ENCODE measurements around the gene TACC2. TPM values are rescaled to one million over a fixed set of nuclear protein-coding genes. Genes with fewer than 3 reads are reported as not detected.
"Not testable (repeated sequence)": the region's sequence is repeated elsewhere in the genome, so short reads cannot be mapped to it uniquely, and the experiment has no call there.

TACC2 gene
- total RNA-seq, 8 experiments from 2014 or later = 14.0 to 63.3 (median 31.9) TPM

DNA sequence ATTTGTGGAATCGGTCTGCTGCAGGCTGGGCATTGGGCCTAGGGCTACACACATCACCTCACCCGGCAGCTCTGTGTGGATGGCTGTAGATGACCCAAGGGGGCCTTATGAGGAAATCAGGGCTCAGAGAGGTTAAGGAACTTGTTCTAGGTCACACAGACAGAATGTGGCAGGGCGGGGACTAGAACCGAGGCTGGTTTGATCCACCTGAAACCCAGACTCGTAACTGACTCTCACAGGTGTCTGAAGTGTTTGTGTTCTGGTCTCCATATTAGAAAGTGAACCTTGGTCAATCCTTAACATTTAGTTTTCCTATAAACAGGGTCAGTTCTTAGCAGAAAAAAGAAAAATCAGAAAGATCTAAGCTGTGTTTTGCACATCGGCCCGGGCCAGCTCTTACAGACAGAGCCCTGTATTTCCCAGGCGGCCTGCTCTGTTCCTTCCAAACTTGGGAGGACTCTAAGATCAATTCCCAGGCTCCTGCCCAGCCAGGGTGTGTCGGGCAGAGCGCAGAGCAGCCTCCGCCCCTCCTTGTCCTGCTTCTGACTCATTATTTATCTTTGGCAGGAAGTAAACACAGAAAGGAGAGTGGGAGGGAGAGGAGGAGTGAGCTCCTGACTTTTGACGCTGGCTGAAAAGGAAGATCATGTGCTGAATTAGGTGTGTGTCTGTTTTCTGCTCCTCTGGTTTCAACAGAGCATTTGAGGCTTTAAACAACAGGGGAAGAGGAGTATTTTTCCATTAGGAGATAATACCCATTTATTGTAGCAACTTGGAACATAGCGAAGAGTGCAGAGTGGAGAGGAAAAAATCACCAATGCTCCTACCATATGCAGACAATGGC is 74.1 kb downstream of the TACC2 start:
- in situ Hi-C loops (cut with MboI; ENCODE audit: low pct_unique_long_range_greater_than_20kb in 2 of 9, low sequenced_read_pairs in 9 of 9, unreplicated experiment in 9 of 9) = no loop called here
- WGBS, 10 experiments = 6 to 66% (median 42%) methylated on average over 2 to 10 of the region's 13 CpGs; no CpG with 5 or more reads in 2 of the 10 experiments
- Histone ChIP-seq H3K27ac (no peak overlapping the region), H3K4me1 (replicated peaks in 1 of 2) (peaks cover 0 to 5% of the 10 kb centered on the region in 2 donors), H3K4me3 (no peak overlapping the region)
- ATAC-seq (replicated peaks in 6 of 8) = peak; percentile 99 to 100 (median 100)

DNA sequence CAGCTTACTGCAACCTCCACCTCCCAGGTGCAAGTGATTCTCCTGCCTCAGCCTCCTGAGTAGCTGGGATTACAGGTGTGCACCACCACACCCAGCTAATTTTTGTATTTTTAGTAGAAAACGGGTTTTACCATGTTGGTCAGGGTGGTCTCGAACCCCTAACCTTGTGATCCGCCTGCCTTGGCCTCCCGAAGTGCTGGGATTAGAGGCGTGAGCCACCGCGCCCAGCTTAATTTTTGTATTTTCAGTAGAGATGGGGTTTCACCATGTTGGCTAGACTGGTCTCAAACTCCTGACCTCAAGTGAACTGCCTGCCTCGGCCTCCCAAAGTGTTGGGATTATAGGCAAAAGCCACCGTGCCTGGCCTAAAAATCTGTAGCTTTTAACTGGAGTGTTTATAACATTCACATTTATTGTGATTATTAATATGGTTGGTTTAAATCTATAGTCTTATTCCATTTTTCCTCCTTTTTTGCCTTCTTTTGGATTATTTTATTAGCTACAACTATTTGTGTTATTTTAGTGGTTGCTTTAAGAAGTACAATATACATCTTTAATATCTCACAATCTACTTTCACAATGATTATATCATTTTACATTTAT is 77.5 kb downstream of the TACC2 start:
- H3K27ac ChIP-seq; H3K4me3 ChIP-seq; in situ Hi-C loops (cut with MboI; ENCODE audit: low pct_unique_long_range_greater_than_20kb in 2 of 9, low sequenced_read_pairs in 9 of 9, unreplicated experiment in 9 of 9); H3K4me1 ChIP-seq (replicated peaks in 1 of 2); ATAC-seq (replicated peaks in 6 of 8): not testable (repeated sequence)
- WGBS, 10 experiments = 73 to 100% (median 90%) methylated on average over 1 to 9 of the region's 9 CpGs

DNA sequence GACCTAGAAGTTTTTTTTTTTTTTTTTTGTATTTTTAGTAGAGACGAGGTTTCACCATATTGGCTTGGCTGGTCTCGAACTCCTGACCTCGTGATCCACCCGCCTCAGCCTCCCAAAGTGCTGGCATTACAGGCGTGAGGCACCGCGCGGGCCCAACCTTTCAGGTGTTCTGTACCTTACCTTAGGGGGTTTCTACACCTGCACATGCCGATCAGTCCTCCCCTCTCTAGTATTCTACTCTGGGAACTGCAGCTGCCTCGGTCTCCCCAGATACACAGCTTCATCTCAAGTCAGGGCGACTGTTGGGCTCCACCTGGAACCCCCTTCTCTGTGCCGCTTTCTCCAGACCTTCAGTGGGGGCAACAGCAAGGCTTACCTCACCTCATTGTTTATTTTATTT is 79.9 kb downstream of the TACC2 start:
- WGBS, 10 experiments = 67 to 100% (median 95%) methylated on average over 1 to 8 of the region's 12 CpGs; no CpG with 5 or more reads in 7 of the 10 experiments
- no peak overlapping the region for H3K27ac ChIP-seq

DNA sequence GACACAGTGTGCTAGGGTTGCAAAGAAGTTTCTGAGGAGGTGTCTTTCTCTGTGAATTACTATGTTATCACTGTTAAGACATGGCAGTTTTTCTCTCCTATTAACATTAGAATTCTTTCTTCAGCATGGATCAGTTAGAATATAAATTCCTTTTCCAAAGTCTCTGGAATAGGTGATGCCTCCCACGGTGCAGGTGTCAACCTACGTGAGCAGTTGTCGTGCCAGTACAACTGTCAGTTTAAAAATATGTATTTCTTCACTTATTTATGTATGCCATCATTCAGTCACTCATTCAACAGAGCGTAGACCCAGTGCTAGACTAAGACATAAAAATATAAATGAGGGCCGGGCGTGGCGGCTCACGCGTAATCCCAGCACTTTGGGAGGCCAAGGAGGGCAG is 83.5 kb downstream of the TACC2 start:
- WGBS, 10 experiments = 58 to 100% (median 93%) methylated on average over 1 to 7 of the region's 9 CpGs; no CpG with 5 or more reads in 2 of the 10 experiments
- in situ Hi-C loops (cut with MboI; ENCODE audit: low pct_unique_long_range_greater_than_20kb in 2 of 9, low sequenced_read_pairs in 9 of 9, unreplicated experiment in 9 of 9) = no loop called here

More for the DNA sequence above, 79.9 kb downstream of the TACC2 start:
- Histone ChIP-seq H3K4me3 (no peak overlapping the region), H3K4me1 (replicated peaks in 1 of 2) (no peaks in the 10 kb centered on the region)
- no peak for ATAC-seq (replicated peaks in 6 of 8)
- in situ Hi-C loops (cut with MboI; ENCODE audit: low pct_unique_long_range_greater_than_20kb in 2 of 9, low sequenced_read_pairs in 9 of 9, unreplicated experiment in 9 of 9) = no loop called here

DNA sequence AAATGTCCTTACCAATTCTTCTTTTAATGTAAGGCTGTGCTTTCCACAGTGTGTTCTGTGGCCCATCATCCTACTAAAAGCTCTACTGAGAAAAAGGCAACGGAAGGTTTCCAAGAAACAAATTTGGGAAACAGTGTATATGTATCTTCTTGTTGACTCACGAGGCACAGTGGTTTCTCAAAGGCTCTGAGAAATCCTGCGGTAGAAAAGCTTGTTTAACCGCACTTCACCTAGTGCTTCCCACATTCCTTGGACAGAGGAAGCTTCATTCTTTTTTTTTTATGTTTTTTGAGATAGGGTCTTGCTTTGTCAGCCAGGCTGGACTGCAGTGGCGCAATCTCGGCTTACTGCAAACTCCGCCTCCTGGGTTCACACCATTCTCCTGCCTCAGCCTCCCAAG is 84.5 kb downstream of the TACC2 start:
- in situ Hi-C loops (cut with MboI; ENCODE audit: low pct_unique_long_range_greater_than_20kb in 2 of 9, low sequenced_read_pairs in 9 of 9, unreplicated experiment in 9 of 9) = no loop called here
- 63 to 100% (median 85%) methylated on average over 1 to 7 of the region's 7 CpGs for WGBS, 10 experiments
- no peak overlapping the region for H3K4me3 ChIP-seq
- no peak for ATAC-seq (replicated peaks in 6 of 8)
- H3K27ac ChIP-seq = no peak overlapping the region
- H3K4me1 ChIP-seq (replicated peaks in 1 of 2) = no peaks in the 10 kb centered on the region

More for the DNA sequence above, 83.5 kb downstream of the TACC2 start:
- ATAC-seq (replicated peaks in 6 of 8) = no peak
- Histone ChIP-seq H3K27ac (no peak overlapping the region), H3K4me1 (replicated peaks in 1 of 2) (no peaks in the 10 kb centered on the region), H3K4me3 (no peak overlapping the region)

DNA sequence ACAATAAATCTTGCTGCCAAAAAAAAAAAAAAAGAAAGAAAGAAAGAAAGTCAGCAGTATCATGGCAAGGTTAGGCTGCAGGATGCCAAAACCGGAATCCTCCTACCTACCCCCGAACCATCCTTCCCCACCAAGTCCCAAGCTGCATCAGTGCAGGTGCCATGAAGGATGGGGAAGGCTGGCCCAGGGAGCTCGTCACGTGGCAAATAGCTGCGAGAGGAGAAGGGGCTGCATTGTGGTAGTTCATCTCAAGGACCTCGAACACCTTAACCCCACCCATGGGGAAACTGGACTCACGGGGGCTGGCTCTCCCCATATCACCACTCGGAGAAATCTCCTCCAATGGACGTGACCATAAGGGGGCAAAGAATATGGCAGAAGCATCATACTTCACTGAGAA is 86.2 kb downstream of the TACC2 start:
- no peaks in the 10 kb centered on the region for H3K4me1 ChIP-seq (replicated peaks in 1 of 2)
- in situ Hi-C loops (cut with MboI; ENCODE audit: low pct_unique_long_range_greater_than_20kb in 2 of 9, low sequenced_read_pairs in 9 of 9, unreplicated experiment in 9 of 9) = no loop called here
- no peak for ATAC-seq (replicated peaks in 6 of 8)
- H3K4me3 ChIP-seq = no peak overlapping the region
- no peak overlapping the region for H3K27ac ChIP-seq
- 72 to 100% (median 80%) methylated on average over 1 to 7 of the region's 9 CpGs; no CpG with 5 or more reads in 2 of the 10 experiments for WGBS, 10 experiments

DNA sequence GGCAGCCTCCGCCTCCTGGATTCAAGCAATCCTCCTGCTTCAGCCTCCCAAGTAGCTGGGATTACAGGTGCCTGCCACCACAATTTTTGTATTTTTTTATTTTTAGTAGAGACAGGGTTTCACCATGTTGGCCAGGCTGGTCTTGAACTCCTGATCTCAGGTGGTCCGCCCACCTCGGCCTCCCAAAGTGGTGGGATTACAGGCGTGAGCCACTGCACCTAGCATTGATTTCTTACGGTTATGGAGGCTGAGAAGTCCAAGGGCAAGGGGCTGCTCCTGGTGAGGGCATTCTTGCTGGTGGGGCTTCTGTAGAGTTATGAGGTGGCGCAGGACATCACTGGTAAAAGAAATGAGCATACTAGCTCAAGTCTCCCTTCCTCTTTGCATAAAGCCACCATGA is 86.9 kb downstream of the TACC2 start:
- ATAC-seq (replicated peaks in 6 of 8); H3K4me3 ChIP-seq; H3K27ac ChIP-seq; in situ Hi-C loops (cut with MboI; ENCODE audit: low pct_unique_long_range_greater_than_20kb in 2 of 9, low sequenced_read_pairs in 9 of 9, unreplicated experiment in 9 of 9); H3K4me1 ChIP-seq (replicated peaks in 1 of 2): not testable (repeated sequence)
- WGBS, 10 experiments = 80 to 100% (median 100%) methylated on average over 1 to 6 of the region's 6 CpGs; no CpG with 5 or more reads in 3 of the 10 experiments

DNA sequence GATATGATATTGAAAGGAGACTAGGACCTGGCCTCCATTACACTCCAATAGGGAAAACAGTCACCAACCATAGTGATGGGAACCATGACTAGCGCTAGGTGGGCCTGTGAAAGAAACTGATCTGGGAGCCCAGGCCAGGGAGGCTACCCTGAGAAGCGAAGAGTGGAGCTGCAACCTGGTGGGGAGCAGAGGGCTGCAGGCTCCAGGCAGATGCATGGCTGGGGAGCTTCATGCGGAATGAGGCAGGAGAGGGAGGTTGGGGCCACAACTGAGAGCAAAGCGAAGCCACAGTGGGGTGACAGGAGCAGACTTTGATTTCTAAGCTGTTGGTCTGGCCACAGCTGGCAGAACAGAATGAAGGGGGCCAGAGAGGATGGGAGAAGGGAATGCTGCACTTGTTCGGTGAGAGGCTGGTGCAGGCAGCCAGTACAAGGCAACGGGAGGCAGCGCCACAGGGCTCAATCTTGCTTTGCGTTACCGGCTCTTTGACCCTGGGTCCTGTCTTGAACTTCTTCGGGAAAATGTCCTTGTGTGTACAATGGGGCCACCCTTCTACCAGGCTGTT is 88.4 kb downstream of the TACC2 start:
- Histone ChIP-seq H3K4me3 (no peak overlapping the region), H3K4me1 (replicated peaks in 1 of 2) (no peaks in the 10 kb centered on the region), H3K27ac (no peak overlapping the region)
- in situ Hi-C loops (cut with MboI; ENCODE audit: low pct_unique_long_range_greater_than_20kb in 2 of 9, low sequenced_read_pairs in 9 of 9, unreplicated experiment in 9 of 9) = no loop called here
- no peak for ATAC-seq (replicated peaks in 6 of 8)
- WGBS, 10 experiments = 83 to 100% (median 94%) methylated on average over 1 to 9 of the region's 10 CpGs; no CpG with 5 or more reads in 1 of the 10 experiments

DNA sequence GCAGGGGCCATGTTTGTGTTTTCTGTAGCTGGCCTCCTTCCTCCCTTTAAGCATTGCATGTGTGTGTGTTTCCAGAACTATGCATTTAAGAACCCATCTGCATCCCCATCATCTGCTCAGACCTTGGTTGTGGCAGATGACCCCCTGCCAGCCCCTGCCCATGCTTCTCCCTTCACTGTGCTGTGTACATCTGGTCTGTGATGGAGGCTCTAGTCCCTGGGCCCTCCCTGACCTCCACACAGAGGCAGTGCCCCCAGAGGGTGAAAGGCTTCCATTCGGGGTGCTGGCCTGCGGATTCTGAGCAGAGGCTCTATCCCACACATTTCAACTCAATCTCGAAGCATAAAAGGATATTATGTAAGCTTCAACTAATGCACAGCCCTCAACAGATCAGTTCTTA is 89.4 kb downstream of the TACC2 start:
- ATAC-seq (replicated peaks in 6 of 8) = no peak
- no peak overlapping the region for H3K4me3 ChIP-seq
- H3K4me1 ChIP-seq (replicated peaks in 1 of 2) = no peaks in the 10 kb centered on the region
- no peak overlapping the region for H3K27ac ChIP-seq
- in situ Hi-C loops (cut with MboI; ENCODE audit: low pct_unique_long_range_greater_than_20kb in 2 of 9, low sequenced_read_pairs in 9 of 9, unreplicated experiment in 9 of 9) = no loop called here
- 18 to 84% (median 59%) methylated on average over 3 of the region's 3 CpGs; no CpG with 5 or more reads in 7 of the 10 experiments for WGBS, 10 experiments

DNA sequence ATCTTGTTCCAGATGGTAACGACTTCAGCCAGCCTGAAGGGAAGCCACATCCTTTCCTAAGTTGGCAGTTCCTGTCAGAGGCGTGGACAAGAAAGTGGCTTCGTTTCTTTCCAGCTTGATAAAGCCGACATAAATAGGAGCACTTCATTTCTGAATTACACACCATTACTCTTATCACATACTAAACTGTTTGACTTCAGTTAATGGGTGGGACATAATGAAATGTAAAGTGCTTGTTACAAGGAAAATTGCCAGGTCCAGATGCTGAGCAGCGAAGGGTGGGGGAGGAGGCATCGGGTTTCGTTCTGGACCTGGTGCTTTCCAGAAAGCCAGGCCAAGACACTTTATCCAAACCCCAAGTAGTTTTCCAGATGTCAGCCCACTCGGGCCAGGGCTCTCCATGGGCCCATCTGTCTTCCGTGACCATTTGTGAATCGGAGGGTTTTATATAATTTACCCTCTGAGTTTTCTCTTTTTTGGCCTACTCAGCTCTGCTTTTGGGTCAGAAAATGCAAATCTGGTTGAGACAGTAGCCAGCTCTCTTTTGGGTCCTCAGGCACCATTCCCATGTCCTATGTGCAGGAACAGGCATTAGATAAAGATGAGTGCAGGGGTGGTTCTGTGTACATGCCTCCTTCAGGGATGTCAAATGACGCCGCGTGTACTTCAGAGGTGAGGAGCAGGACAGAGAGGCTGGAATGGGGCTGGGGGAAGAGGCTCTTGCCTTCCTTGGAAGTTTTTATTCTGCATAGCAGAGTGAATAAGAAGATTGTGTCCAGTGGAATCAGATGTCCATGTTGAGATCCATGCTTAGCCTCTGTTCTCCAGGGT is 90.2 kb downstream of the TACC2 start:
- H3K4me3 ChIP-seq = no peak overlapping the region
- 5 to 100% (median 79%) methylated on average over 1 to 10 of the region's 13 CpGs for whole genome bisulfite sequencing, 10 experiments
- in situ Hi-C loops (cut with MboI; ENCODE audit: low pct_unique_long_range_greater_than_20kb in 2 of 9, low sequenced_read_pairs in 9 of 9, unreplicated experiment in 9 of 9) = no loop called here
- peak in 3 of 8 experiments; percentile 60 to 95 (median 89) for ATAC-seq (replicated peaks in 6 of 8)
- H3K4me1 ChIP-seq (replicated peaks in 1 of 2) = no peaks in the 10 kb centered on the region
- no peak overlapping the region for H3K27ac ChIP-seq

DNA sequence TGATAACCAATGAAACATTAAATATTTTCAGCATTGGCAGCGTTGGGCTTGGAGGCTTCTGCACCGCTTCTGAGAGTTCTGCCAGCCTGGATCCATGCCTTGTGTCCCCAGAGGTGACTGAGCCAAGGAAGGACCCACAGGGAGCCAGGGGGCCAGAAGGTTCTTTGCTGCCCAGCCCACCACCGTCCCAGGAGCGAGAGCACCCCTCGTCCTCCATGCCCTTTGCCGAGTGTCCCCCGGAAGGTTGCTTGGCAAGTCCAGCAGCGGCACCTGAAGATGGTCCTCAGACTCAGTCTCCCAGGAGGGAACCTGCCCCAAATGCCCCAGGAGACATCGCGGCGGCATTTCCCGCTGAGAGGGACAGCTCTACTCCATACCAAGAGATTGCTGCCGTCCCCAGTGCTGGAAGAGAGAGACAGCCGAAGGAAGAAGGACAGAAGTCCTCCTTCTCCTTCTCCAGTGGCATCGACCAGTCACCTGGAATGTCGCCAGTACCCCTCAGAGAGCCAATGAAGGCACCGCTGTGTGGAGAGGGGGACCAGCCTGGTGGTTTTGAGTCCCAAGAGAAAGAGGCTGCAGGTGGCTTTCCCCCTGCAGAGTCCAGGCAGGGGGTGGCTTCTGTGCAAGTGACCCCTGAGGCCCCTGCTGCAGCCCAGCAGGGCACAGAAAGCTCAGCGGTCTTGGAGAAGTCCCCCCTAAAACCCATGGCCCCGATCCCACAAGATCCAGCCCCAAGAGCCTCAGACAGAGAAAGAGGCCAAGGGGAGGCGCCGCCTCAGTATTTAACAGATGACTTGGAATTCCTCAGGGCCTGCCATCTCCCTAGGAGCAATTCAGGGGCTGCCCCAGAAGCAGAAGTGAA is 93.9 kb downstream of the TACC2 start:
- 60 to 100% (median 83%) methylated on average over 1 to 8 of the region's 21 CpGs; no CpG with 5 or more reads in 3 of the 10 experiments for WGBS, 10 experiments
- H3K4me3 ChIP-seq = no peak overlapping the region
- H3K27ac ChIP-seq = no peak overlapping the region
- in situ Hi-C loops (cut with MboI; ENCODE audit: low pct_unique_long_range_greater_than_20kb in 2 of 9, low sequenced_read_pairs in 9 of 9, unreplicated experiment in 9 of 9) = no loop called here
- no peak for ATAC-seq (replicated peaks in 6 of 8)
- H3K4me1 ChIP-seq (replicated peaks in 1 of 2) = no peaks in the 10 kb centered on the region

DNA sequence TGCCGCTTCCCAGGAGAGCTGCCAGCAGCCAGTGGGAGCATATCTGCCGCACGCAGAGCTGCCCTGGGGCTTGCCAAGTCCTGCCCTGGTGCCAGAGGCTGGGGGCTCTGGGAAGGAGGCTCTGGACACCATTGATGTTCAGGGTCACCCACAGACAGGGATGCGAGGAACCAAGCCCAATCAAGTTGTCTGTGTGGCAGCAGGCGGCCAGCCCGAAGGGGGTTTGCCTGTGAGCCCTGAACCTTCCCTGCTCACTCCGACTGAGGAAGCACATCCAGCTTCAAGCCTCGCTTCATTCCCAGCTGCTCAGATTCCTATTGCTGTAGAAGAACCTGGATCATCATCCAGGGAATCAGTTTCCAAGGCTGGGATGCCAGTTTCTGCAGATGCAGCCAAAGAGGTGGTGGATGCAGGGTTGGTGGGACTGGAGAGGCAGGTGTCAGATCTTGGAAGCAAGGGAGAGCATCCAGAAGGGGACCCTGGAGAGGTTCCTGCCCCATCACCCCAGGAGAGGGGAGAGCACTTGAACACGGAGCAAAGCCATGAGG is 94.6 kb downstream of the TACC2 start:
- in situ Hi-C loops (cut with MboI; ENCODE audit: low pct_unique_long_range_greater_than_20kb in 2 of 9, low sequenced_read_pairs in 9 of 9, unreplicated experiment in 9 of 9) = no loop called here
- H3K27ac ChIP-seq = no peak overlapping the region
- no peak overlapping the region for H3K4me3 ChIP-seq
- peaks cover 0 to 2% of the 10 kb centered on the region in 2 donors for H3K4me1 ChIP-seq (replicated peaks in 1 of 2)
- ATAC-seq (replicated peaks in 6 of 8) = peak in 1 of 8 experiments; percentile 77
- 75 to 94% (median 86%) methylated on average over 1 to 5 of the region's 9 CpGs; no CpG with 5 or more reads in 6 of the 10 experiments for WGBS, 10 experiments
